ENCODE measurements around the gene ELAC2.

DNA sequence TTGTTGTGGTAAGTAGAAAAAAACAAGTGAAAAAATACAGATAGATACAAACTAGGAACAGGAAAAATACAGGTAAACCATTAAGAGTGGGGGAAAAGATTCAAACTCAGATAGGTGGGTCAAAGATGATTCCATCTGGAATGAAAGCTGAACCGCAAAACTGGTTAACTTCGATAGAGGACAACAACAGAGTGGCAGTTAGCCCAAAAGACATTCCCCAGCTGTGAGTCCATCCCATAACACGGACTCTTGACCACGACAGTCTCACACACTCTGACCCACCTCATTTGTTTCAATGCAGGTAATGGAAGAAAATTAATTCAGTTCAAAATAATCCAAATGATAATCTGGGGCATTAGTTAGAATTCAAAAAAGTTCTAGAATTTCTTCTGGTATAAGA is 13.5 kb downstream of the ELAC2 start:
- no peak for TF ChIP-seq GATA3 (IDR thresholded peaks at IDR 0.05; ENCODE audit: low read depth, low read length)
- no peak for TF ChIP-seq GATA2 (IDR thresholded peaks at IDR 0.05; ENCODE audit: low read depth, low read length)
